SU-DHL-6 (cell line): ENCODE data around the gene SLC9A7.

ENCODE experiments used
- H2AFZ ChIP-seq: fragments of 200-600 bp; sonication (generic); 2 replicates; pipeline ENCODE4 v1.6.1; 2014; ENCODE audit warnings: low read depth, mild to moderate bottlenecking, moderate library complexity, mixed read lengths, antibody characterized with exemption, low read length; ENCODE audit not compliant: severe bottlenecking
- H3F3A ChIP-seq: fragments of 200-600 bp; shearing (Covaris generic); 2 replicates; pipeline ENCODE4 v1.6.0; 2016; ENCODE audit warnings: antibody characterized with exemption, mild to moderate bottlenecking; ENCODE audit not compliant: insufficient read depth
- H3K27ac ChIP-seq: fragments of 200-600 bp; sonication (generic); 2 replicates; pipeline ENCODE4 v1.5.1; 2016; ENCODE audit warnings: low read depth, mild to moderate bottlenecking, low read length, moderate library complexity, mixed read lengths
- H3K27me3 ChIP-seq: fragments of 200-600 bp; sonication (generic), shearing (Covaris generic); 2 replicates; pipeline ENCODE4 v1.6.0; 2014; ENCODE audit warnings: mild to moderate bottlenecking, low read length
- H3K36me3 ChIP-seq: fragments of 200-600 bp; sonication (generic); 2 replicates; pipeline ENCODE4 v1.6.1; 2014; ENCODE audit warnings: mild to moderate bottlenecking, low read length, mixed read lengths
- H3K4me2 ChIP-seq: fragments of 300-600, 200-600 bp; shearing (Covaris generic), sonication (generic); 2 replicates; pipeline ENCODE4 v1.6.0; 2014; ENCODE audit warnings: low read length, low read depth, mild to moderate bottlenecking; ENCODE audit not compliant: poor library complexity, severe bottlenecking
- H3K4me3 ChIP-seq: fragments of 200-600 bp; sonication (generic); 2 replicates; pipeline ENCODE4 v1.5.1; 2014; ENCODE audit warnings: antibody characterized with exemption, low read length, mild to moderate bottlenecking, mixed read lengths; ENCODE audit not compliant: insufficient read depth, poor library complexity, severe bottlenecking
- H3K79me2 ChIP-seq: fragments of 200-600 bp; sonication (generic); 2 replicates; pipeline ENCODE4 v1.6.1; 2014; ENCODE audit warnings: mild to moderate bottlenecking, low read length, moderate library complexity; ENCODE audit not compliant: insufficient read depth
- H3K9ac ChIP-seq: fragments of 200-600 bp; sonication (generic); 2 replicates; pipeline ENCODE4 v1.7.0; 2014; ENCODE audit warnings: mild to moderate bottlenecking, low read length
- H3K9me2 ChIP-seq: fragments of 200-600 bp; sonication (generic); replicated peaks from 2 replicates; pipeline ENCODE4 v1.6.1; 2014; ENCODE audit warnings: low read length; ENCODE audit not compliant: insufficient read depth
- H3K9me3 ChIP-seq: fragments of 200-600 bp; sonication (generic); 2 replicates; pipeline ENCODE4 v1.6.1; 2014; ENCODE audit warnings: low read length, mixed read lengths; ENCODE audit not compliant: insufficient read depth
- H4K20me1 ChIP-seq: fragments of 200-600 bp; sonication (generic); 2 replicates; pipeline ENCODE4 v1.6.1; 2014; ENCODE audit warnings: low read depth, mild to moderate bottlenecking, antibody characterized with exemption, low read length, moderate library complexity, mixed read lengths
- CTCF ChIP-seq: fragments of 200-600 bp; sonication (generic); IDR thresholded peaks from one replicate; pipeline ENCODE4 v1.5.1; 2017; ENCODE audit warnings: antibody characterized with exemption, mild to moderate bottlenecking, low read length, moderate library complexity; ENCODE audit not compliant: insufficient read depth, poor library complexity, severe bottlenecking
- EZH2phosphoT487 ChIP-seq: fragments of 200-600 bp; sonication (generic), shearing (Covaris generic); conservative IDR thresholded peaks from 2 replicates; pipeline ENCODE4 v1.6.1; 2018; ENCODE audit warnings: mild to moderate bottlenecking, antibody characterized with exemption, low read length, moderate library complexity, mixed read lengths

SLC9A7 gene

GRCh38 chrX:46624090-46624786, 134.7 kb downstream of the SLC9A7 start:
- H3K36me3 ChIP-seq, result 0 out of 2 replicates have a peak, but pooled peaks cover 3% of the 10 kb centered on the region
- H3K79me2 ChIP-seq, result no peaks in the 10 kb centered on the region
- no peak for TF ChIP-seq CTCF
- TF ChIP-seq EZH2phosphoT487, result no peak
- H3F3A ChIP-seq, result no peaks in the 10 kb centered on the region
- no peaks in the 10 kb centered on the region for H3K27me3 ChIP-seq
- no peaks in the 10 kb centered on the region for H3K9me3 ChIP-seq
- H3K4me2 ChIP-seq, result no peak overlapping the region
- H2AFZ ChIP-seq, result no peak overlapping the region
- no peaks in the 10 kb centered on the region for H3K9me2 ChIP-seq
- no peak overlapping the region for H3K27ac ChIP-seq
- no peaks in the 10 kb centered on the region for H4K20me1 ChIP-seq
- no peak overlapping the region for H3K4me3 ChIP-seq
- no peak overlapping the region for H3K9ac ChIP-seq

DNA sequence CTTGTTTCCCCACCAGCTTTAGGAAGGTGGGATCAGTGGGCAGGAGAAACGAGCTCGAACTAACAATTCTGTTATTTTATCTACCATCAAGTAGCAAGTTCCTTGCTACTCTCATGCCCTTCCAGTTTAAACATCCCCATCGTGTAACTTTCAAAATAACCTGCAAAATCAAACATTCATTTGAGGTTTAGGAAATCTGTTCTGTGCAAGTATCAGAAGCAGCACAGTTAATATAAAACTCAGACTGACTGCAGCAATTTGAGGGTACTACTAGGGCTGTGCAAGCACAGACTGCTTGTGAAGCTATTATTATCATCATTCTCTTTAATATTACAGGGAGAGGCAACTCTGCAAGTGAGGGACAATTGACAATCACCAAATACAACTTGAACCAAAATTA, 137.3 kb downstream of the SLC9A7 start:
- Histone ChIP-seq H3K27me3 (no peaks in the 10 kb centered on the region), H2AFZ (no peak overlapping the region), H3K4me2 (no peak overlapping the region), H3K9ac (no peak overlapping the region), H3F3A (no peaks in the 10 kb centered on the region), H3K27ac (no peak overlapping the region), H3K36me3 (0 out of 2 replicates have a peak, but pooled peaks cover 3% of the 10 kb centered on the region), H3K9me3 (no peaks in the 10 kb centered on the region), H4K20me1 (no peaks in the 10 kb centered on the region), H3K79me2 (no peaks in the 10 kb centered on the region), H3K9me2 (no peaks in the 10 kb centered on the region), H3K4me3 (no peak overlapping the region)
- TF ChIP-seq EZH2phosphoT487, result no peak
- no peak for TF ChIP-seq CTCF

- Histone ChIP-seq H4K20me1 (no peaks in the 10 kb centered on the region), H3K27ac (no peak overlapping the region)
Measured at GRCh38 chrX:46620505-46620904, 138.4 kb downstream of the SLC9A7 start.

More at GRCh38 chrX:46620505-46620904, 138.4 kb downstream of the SLC9A7 start:
- H3K9ac ChIP-seq, result no peak overlapping the region
- H3K4me2 ChIP-seq, result no peak overlapping the region
- no peak overlapping the region for H3K4me3 ChIP-seq
- no peaks in the 10 kb centered on the region for H3F3A ChIP-seq
- no peaks in the 10 kb centered on the region for H3K9me2 ChIP-seq
- no peak overlapping the region for H2AFZ ChIP-seq
- TF ChIP-seq CTCF, result no peak
- no peak for TF ChIP-seq EZH2phosphoT487
- no peaks in the 10 kb centered on the region for H3K27me3 ChIP-seq
- H3K9me3 ChIP-seq, result no peaks in the 10 kb centered on the region
- 0 out of 2 replicates have a peak, but pooled peaks cover 3% of the 10 kb centered on the region for H3K36me3 ChIP-seq
- no peaks in the 10 kb centered on the region for H3K79me2 ChIP-seq
